HG03520 (cell line): ENCODE data around the gene MED26.

Experiments used
- ATAC-seq: cut with Tn5 transposase; IDR thresholded peaks from one replicate; pipeline ENCODE4 v1.9.1; 2021; ENCODE audit warnings: mild to moderate bottlenecking, moderate library complexity; ENCODE audit not compliant: unreplicated experiment

MED26 gene

GRCh38 chr19:16618248-16618647, 9.8 kb downstream of the MED26 start:
- ATAC-seq = no peak

GRCh38 chr19:16615808-16616207, 12.2 kb downstream of the MED26 start:
- no peak for ATAC-seq

GRCh38 chr19:16614941-16615340, 13.1 kb downstream of the MED26 start:
- ATAC-seq = no peak

GRCh38 chr19:16613841-16614240, 14.2 kb downstream of the MED26 start:
- ATAC-seq = no peak

- no peak for ATAC-seq
These were observed 15.4 kb downstream of the MED26 start for GRCh38 chr19:16612636-16613035.

- ATAC-seq = no peak
These were observed 16.9 kb downstream of the MED26 start for GRCh38 chr19:16611121-16611520.

GRCh38 chr19:16609511-16610200, 18.3 kb downstream of the MED26 start:
- ATAC-seq = no peak

GRCh38 chr19:16608290-16608739, 19.7 kb downstream of the MED26 start:
- no peak for ATAC-seq

- ATAC-seq = no peak
These were observed 20.2 kb downstream of the MED26 start for GRCh38 chr19:16607819-16608218.

- no peak for ATAC-seq
These were observed 22.4 kb downstream of the MED26 start for GRCh38 chr19:16605553-16605994.

- ATAC-seq = no peak
These were observed 22.9 kb downstream of the MED26 start for GRCh38 chr19:16605115-16605514.

GRCh38 chr19:16604615-16605014, 23.4 kb downstream of the MED26 start:
- ATAC-seq = no peak

- ATAC-seq = no peak
These were observed 24.9 kb downstream of the MED26 start for GRCh38 chr19:16603090-16603489.

- ATAC-seq = no peak
These were observed 26.5 kb downstream of the MED26 start for GRCh38 chr19:16601378-16602052.

- ATAC-seq = no peak
These were observed 27.2 kb downstream of the MED26 start for GRCh38 chr19:16600824-16601223.

- ATAC-seq = no peak
These were observed 28.2 kb downstream of the MED26 start for GRCh38 chr19:16599655-16600346.

GRCh38 chr19:16598848-16599247, 29.2 kb downstream of the MED26 start:
- no peak for ATAC-seq

GRCh38 chr19:16596399-16596798, 31.6 kb downstream of the MED26 start:
- ATAC-seq = no peak

GRCh38 chr19:16595097-16595496, 32.9 kb downstream of the MED26 start:
- no peak for ATAC-seq

- ATAC-seq = no peak
These were observed 33.3 kb downstream of the MED26 start for GRCh38 chr19:16594681-16595091.

GRCh38 chr19:16594131-16594586, 33.8 kb downstream of the MED26 start:
- no peak for ATAC-seq

GRCh38 chr19:16593181-16593580, 34.8 kb downstream of the MED26 start:
- ATAC-seq = no peak
